Measurements from ENCODE around the gene CDK14. TPM values are rescaled to one million over a fixed set of nuclear protein-coding genes. Genes with fewer than 3 reads are reported as not detected.

The CDK14 gene
- total and polyA plus RNA-seq, 10 of the 15 experiments (the other 5 are each of a cell fraction or from before 2014, with no cell fraction given) = 6.5 to 61.3 (median 24.2) TPM

- no TSS peak for BruUV-seq (replicated peaks)
- DNase-seq (ENCODE audit: low read depth, low spot score) = no peak
- intact Hi-C loops (cut with micrococcal nuclease; ENCODE audit: unreplicated experiment) (no loop called here), in situ Hi-C loops (cut with MboI) (no loop called here)
- no peak overlapping the region for H3K27ac ChIP-seq (ENCODE audit: control insufficient read depth, insufficient read depth)
- H3K79me2 ChIP-seq (ENCODE audit: control insufficient read depth, insufficient read depth, low read length) = no peaks in the 10 kb centered on the region
- ChIA-PET RAD21 (ENCODE audit: unreplicated experiment) (no interaction called here), CTCF (no interaction called here), POLR2A (no interaction called here), SMC1A (ENCODE audit: uncharacterized antibody, unreplicated experiment) (no interaction called here)
- peaks cover 0 to 2% of the 10 kb centered on the region in 2 experiments; a peak in 2 of 4 replicates for H3K36me3 ChIP-seq (ENCODE audit: control insufficient read depth in 2 of 2, insufficient read depth in 2 of 2, low read length in 1 of 2)
- WGBS (ENCODE audit: insufficient coverage, insufficient replicate concordance, low lambda C conversion rate, missing lambda C conversion rate) = 31% methylated on average over 3 of the region's 3 CpGs
- H3K9ac ChIP-seq (ENCODE audit: control insufficient read depth, insufficient read depth, low read length) = no peak overlapping the region
- no peak for TF ChIP-seq RELA (IDR thresholded peaks at IDR 0.05; ENCODE audit: borderline replicate concordance, partially characterized antibody)
- no peak for TF ChIP-seq ZNF274 (IDR thresholded peaks at IDR 0.05; ENCODE audit: insufficient read depth, insufficient read length)
- TF ChIP-seq POLR2A (IDR thresholded peaks at IDR 0.05; ENCODE audit: low read depth, low read length) = no peak
- no peak for TF ChIP-seq BCL11A (IDR thresholded peaks at IDR 0.05; ENCODE audit: low read depth, low read length)
- no peak for TF ChIP-seq SIX5 (IDR thresholded peaks at IDR 0.05; ENCODE audit: low read depth, low read length, severe bottlenecking)
- no peak for TF ChIP-seq CREB1 (IDR thresholded peaks at IDR 0.05; ENCODE audit: low read depth)
- H3K9me3 ChIP-seq (replicated peaks; ENCODE audit: control insufficient read depth, insufficient read depth, low read length) = peaks cover 8% of the 10 kb centered on the region; the same call in 2 of the 3 replicates
- FAIRE-seq = no peak
- no peak overlapping the region for H3K4me3 ChIP-seq
- H2AFZ ChIP-seq (ENCODE audit: control insufficient read depth, low read depth, low read length) = no peak overlapping the region
- H3K4me1 ChIP-seq (ENCODE audit: control insufficient read depth, insufficient read depth, low read length) = no peaks in the 10 kb centered on the region
- ATAC-seq = no peak
- H4K20me1 ChIP-seq (ENCODE audit: control insufficient read depth, insufficient read depth) = no peaks in the 10 kb centered on the region
- no peaks in the 10 kb centered on the region for H3K27me3 ChIP-seq (replicated peaks in 1 of 2; ENCODE audit: control insufficient read depth in 2 of 2, insufficient read depth in 2 of 2, low read length in 1 of 2)
- no peak overlapping the region for H3K4me2 ChIP-seq (ENCODE audit: control insufficient read depth, insufficient read depth)
These were observed 232.5 kb downstream of the CDK14 start for GRCh38 chr7:90828601-90829000.

DNA sequence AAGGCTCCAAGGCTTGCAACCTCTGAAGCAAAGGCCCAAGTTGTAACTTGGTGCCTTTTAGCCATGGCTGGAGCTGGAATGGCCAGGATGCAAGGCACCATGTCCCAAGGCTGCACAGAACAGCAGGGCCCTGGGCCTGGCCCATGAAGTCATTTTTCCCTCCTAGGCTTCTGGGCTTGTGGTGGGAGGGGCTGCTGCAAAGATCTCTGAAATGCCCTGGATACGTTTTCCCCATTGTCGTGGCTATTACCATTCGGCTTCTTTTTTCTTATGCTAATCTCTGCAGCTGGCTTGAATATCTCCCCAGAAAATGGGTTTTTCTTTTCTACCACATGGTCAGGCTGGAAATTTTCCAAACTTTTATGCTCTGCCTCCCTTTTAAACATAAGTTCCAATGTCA, 234.2 kb downstream of the CDK14 start:
- BruUV-seq (replicated peaks) = no TSS peak
- WGBS (ENCODE audit: insufficient coverage, insufficient replicate concordance, low lambda C conversion rate, missing lambda C conversion rate) = 92% methylated on average over 3 of the region's 3 CpGs
- ChIA-PET CTCF (no interaction called here), SMC1A (ENCODE audit: uncharacterized antibody, unreplicated experiment) (interaction anchor here (1.3 kb wide), 1 partner anchor 10 kb away, joined by 4 read pairs; no protein-coding TSS in a partner anchor), RAD21 (ENCODE audit: unreplicated experiment) (no interaction called here), POLR2A (no interaction called here)
- peaks cover 8% of the 10 kb centered on the region; the same call in 2 of the 3 replicates for H3K9me3 ChIP-seq (replicated peaks; ENCODE audit: control insufficient read depth, insufficient read depth, low read length)
- H3K27ac ChIP-seq (ENCODE audit: control insufficient read depth, insufficient read depth) = no peak overlapping the region
- intact Hi-C loops (cut with micrococcal nuclease; ENCODE audit: unreplicated experiment) = no loop called here
- peaks cover 0 to 2% of the 10 kb centered on the region in 2 experiments; a peak in 2 of 4 replicates for H3K36me3 ChIP-seq (ENCODE audit: control insufficient read depth in 2 of 2, insufficient read depth in 2 of 2, low read length in 1 of 2)
- H3K4me2 ChIP-seq (ENCODE audit: control insufficient read depth, insufficient read depth) = no peak overlapping the region
- FAIRE-seq = no peak
- H3K27me3 ChIP-seq (replicated peaks in 1 of 2; ENCODE audit: control insufficient read depth in 2 of 2, insufficient read depth in 2 of 2, low read length in 1 of 2) = no peaks in the 10 kb centered on the region
- no peak for DNase-seq (ENCODE audit: low read depth, low spot score)
- no peak overlapping the region for H3K4me3 ChIP-seq
- H3K9ac ChIP-seq (ENCODE audit: control insufficient read depth, insufficient read depth, low read length) = no peak overlapping the region
- no peak overlapping the region for H2AFZ ChIP-seq (ENCODE audit: control insufficient read depth, low read depth, low read length)
- ATAC-seq = no peak
- no peaks in the 10 kb centered on the region for H4K20me1 ChIP-seq (ENCODE audit: control insufficient read depth, insufficient read depth)
- H3K4me1 ChIP-seq (ENCODE audit: control insufficient read depth, insufficient read depth, low read length) = no peaks in the 10 kb centered on the region
- in situ Hi-C loops (cut with MboI) = no loop called here
- no peaks in the 10 kb centered on the region for H3K79me2 ChIP-seq (ENCODE audit: control insufficient read depth, insufficient read depth, low read length)
- TF ChIP-seq SREBF1 (IDR thresholded peaks at IDR 0.05; ENCODE audit: low read length) (no peak), REST (IDR thresholded peaks at IDR 0.05; ENCODE audit: low read depth, low read length) (no peak), SMARCA5 (IDR thresholded peaks at IDR 0.05) (no peak), PAX8 (IDR thresholded peaks at IDR 0.05) (no peak), HDAC6 (IDR thresholded peaks at IDR 0.05; ENCODE audit: unreplicated experiment) (no peak), SMAD5 (IDR thresholded peaks at IDR 0.05; ENCODE audit: low read depth) (no peak), SREBF2 (IDR thresholded peaks at IDR 0.05; ENCODE audit: low read length) (no peak), ZZZ3 (IDR thresholded peaks at IDR 0.05; ENCODE audit: control insufficient read depth, insufficient read length, low read depth) (no peak)
- TF ChIP-seq, protein P1, sequence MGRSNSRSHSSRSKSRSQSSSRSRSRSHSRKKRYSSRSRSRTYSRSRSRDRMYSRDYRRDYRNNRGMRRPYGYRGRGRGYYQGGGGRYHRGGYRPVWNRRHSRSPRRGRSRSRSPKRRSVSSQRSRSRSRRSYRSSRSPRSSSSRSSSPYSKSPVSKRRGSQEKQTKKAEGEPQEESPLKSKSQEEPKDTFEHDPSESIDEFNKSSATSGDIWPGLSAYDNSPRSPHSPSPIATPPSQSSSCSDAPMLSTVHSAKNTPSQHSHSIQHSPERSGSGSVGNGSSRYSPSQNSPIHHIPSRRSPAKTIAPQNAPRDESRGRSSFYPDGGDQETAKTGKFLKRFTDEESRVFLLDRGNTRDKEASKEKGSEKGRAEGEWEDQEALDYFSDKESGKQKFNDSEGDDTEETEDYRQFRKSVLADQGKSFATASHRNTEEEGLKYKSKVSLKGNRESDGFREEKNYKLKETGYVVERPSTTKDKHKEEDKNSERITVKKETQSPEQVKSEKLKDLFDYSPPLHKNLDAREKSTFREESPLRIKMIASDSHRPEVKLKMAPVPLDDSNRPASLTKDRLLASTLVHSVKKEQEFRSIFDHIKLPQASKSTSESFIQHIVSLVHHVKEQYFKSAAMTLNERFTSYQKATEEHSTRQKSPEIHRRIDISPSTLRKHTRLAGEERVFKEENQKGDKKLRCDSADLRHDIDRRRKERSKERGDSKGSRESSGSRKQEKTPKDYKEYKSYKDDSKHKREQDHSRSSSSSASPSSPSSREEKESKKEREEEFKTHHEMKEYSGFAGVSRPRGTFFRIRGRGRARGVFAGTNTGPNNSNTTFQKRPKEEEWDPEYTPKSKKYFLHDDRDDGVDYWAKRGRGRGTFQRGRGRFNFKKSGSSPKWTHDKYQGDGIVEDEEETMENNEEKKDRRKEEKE (IDR thresholded peaks at IDR 0.05) = no peak

All from GM12878 (cell line).